Fibroblast of skin of scalp (primary cell): ENCODE measurements around the gene CEP104. TPM values are rescaled to one million over a fixed set of nuclear protein-coding genes. Genes with fewer than 3 reads are reported as not detected.
A peak's percentile ranks its signal among the peaks of the same experiment; 100 is the strongest.

Experiments used
- DNase-seq: peaks from one replicate; pipeline ENCODE4 v3.0.0-alpha.2; 2013
- polyA plus RNA-seq, 2 experiments: library from polyadenylated mRNA; unstranded; fragments of 120-200 nt; gene quantifications; one replicate each; pipeline ENCODE4 v1.2.1, GENCODE V29; 2013; ENCODE audit not compliant: insufficient read length in 2 of 2

Gene CEP104
- polyA plus RNA-seq (2013, experiment 1 of 2; ENCODE audit: insufficient read length), result 32.2 TPM
- 36.2 TPM for polyA plus RNA-seq (2013, experiment 2 of 2; ENCODE audit: insufficient read length)

- DNase-seq, result peak; percentile 77
Measured at GRCh38 chr1:3856923-3857790, at the start of gene CEP104, which contains the start of gene DFFB. TSS of gene CEP104 (minus strand) at chr1:3857211. CDS start at chr1:3852407, 4,804 bp downstream. TSS of gene DFFB (plus strand) at chr1:3857476. CDS start at chr1:3857604, 128 bp downstream.

- no peak for DNase-seq
Measured at GRCh38 chr1:3906672-3907020, 49.6 kb upstream of the CEP104 start.

- DNase-seq, result no peak
Measured at GRCh38 chr1:3905953-3906671, 49.1 kb upstream of the CEP104 start.

- no peak for DNase-seq
Measured at GRCh38 chr1:3905266-3905952, 48.4 kb upstream of the CEP104 start.

GRCh38 chr1:3904843-3905185 is 47.8 kb upstream of the CEP104 start:
- no peak for DNase-seq

GRCh38 chr1:3904006-3904842 is 47.2 kb upstream of the CEP104 start:
- no peak for DNase-seq

GRCh38 chr1:3903141-3904005 is 46.4 kb upstream of the CEP104 start:
- DNase-seq, result no peak

- no peak for DNase-seq
Measured at GRCh38 chr1:3902571-3903091, 45.6 kb upstream of the CEP104 start.

GRCh38 chr1:3902111-3902511 is 45.1 kb upstream of the CEP104 start:
- no peak for DNase-seq

- DNase-seq, result peak; percentile 97
Measured at GRCh38 chr1:3900969-3901529, 44.0 kb upstream of the CEP104 start.

- DNase-seq, result peak; percentile 99
Measured at GRCh38 chr1:3900150-3900968, 43.3 kb upstream of the CEP104 start, which contains the start of gene C1orf174. TSS of gene C1orf174 (minus strand) at chr1:3900272. CDS start at chr1:3900186, 86 bp downstream.

GRCh38 chr1:3899754-3900149 is 42.7 kb upstream of the CEP104 start:
- DNase-seq, result no peak

- DNase-seq, result no peak
Measured at GRCh38 chr1:3898994-3899753, 42.2 kb upstream of the CEP104 start.

- DNase-seq, result no peak
Measured at GRCh38 chr1:3898475-3898735, 41.4 kb upstream of the CEP104 start.

- DNase-seq, result no peak
Measured at GRCh38 chr1:3896396-3897000, 39.5 kb upstream of the CEP104 start.

GRCh38 chr1:3895951-3896325 is 38.9 kb upstream of the CEP104 start:
- DNase-seq, result no peak

- no peak for DNase-seq
Measured at GRCh38 chr1:3895279-3895950, 38.4 kb upstream of the CEP104 start.
